Measurements from ENCODE around the gene ADAMTS2.
A peak's percentile ranks its signal among the peaks of the same experiment; 100 is the strongest.

Gene ADAMTS2

GRCh38 chr5:179258922-179259730, 86.1 kb downstream of the ADAMTS2 start:
- DNase-seq (ENCODE audit: low read depth): peak; percentile 85
- no peak overlapping the region for H3K4me3 ChIP-seq (ENCODE audit: low read depth, low read length)
- TF ChIP-seq CTCF (conservative IDR thresholded peaks at IDR 0.05; ENCODE audit: low read depth, low read length): no peak

GRCh38 chr5:179258001-179258921, 87.0 kb downstream of the ADAMTS2 start:
- no peak overlapping the region for H3K4me3 ChIP-seq (ENCODE audit: low read depth, low read length)
- no peak for TF ChIP-seq CTCF (conservative IDR thresholded peaks at IDR 0.05; ENCODE audit: low read depth, low read length)

GRCh38 chr5:179257176-179257682, 88.0 kb downstream of the ADAMTS2 start:
- no peak overlapping the region for H3K4me3 ChIP-seq (ENCODE audit: low read depth, low read length)
- no peak for DNase-seq (ENCODE audit: low read depth)
- TF ChIP-seq CTCF (conservative IDR thresholded peaks at IDR 0.05; ENCODE audit: low read depth, low read length): no peak

More at GRCh38 chr5:179258001-179258921, 87.0 kb downstream of the ADAMTS2 start:
- no peak for DNase-seq (ENCODE audit: low read depth)

- no peak for TF ChIP-seq CTCF (conservative IDR thresholded peaks at IDR 0.05; ENCODE audit: low read depth, low read length)
- no peak for DNase-seq (ENCODE audit: low read depth)
- H3K4me3 ChIP-seq (ENCODE audit: low read depth, low read length): no peak overlapping the region
Measured at GRCh38 chr5:179256328-179257175, 88.7 kb downstream of the ADAMTS2 start.

- no peak for TF ChIP-seq CTCF (conservative IDR thresholded peaks at IDR 0.05; ENCODE audit: low read depth, low read length)
- no peak for DNase-seq (ENCODE audit: low read depth)
- no peak overlapping the region for H3K4me3 ChIP-seq (ENCODE audit: low read depth, low read length)
Measured at GRCh38 chr5:179255527-179256327, 89.5 kb downstream of the ADAMTS2 start.

All from choroid plexus epithelial cell (primary cell).